BLaER1 (cell line): ENCODE measurements around the gene TUBA4A.
A peak's percentile ranks its signal among the peaks of the same experiment; 100 is the strongest.

Experiments
- H3K27ac ChIP-seq: shearing (Covaris generic); formaldehyde crosslinking; 2 replicates; pipeline ENCODE4 v1.8.1; 2022
- H3K27me3 ChIP-seq: shearing (Covaris generic); formaldehyde crosslinking; 2 replicates; pipeline ENCODE4 v1.8.1; 2022
- H3K36me3 ChIP-seq: shearing (Covaris generic); formaldehyde crosslinking; 2 replicates; pipeline ENCODE4 v1.8.1; 2022
- H3K4me1 ChIP-seq: shearing (Covaris generic); formaldehyde crosslinking; 2 replicates; pipeline ENCODE4 v1.8.1; 2022
- H3K4me2 ChIP-seq: shearing (Covaris generic); formaldehyde crosslinking; 2 replicates; pipeline ENCODE4 v1.8.1; 2022
- H3K4me3 ChIP-seq: shearing (Covaris generic); formaldehyde crosslinking; 2 replicates; pipeline ENCODE4 v1.8.1; 2022
- H3K9ac ChIP-seq: shearing (Covaris generic); formaldehyde crosslinking; 2 replicates; pipeline ENCODE4 v1.8.1; 2022
- H3K9me3 ChIP-seq: shearing (Covaris generic); formaldehyde crosslinking; 2 replicates; pipeline ENCODE4 v1.8.1; 2022
- H4K20me1 ChIP-seq: shearing (Covaris generic); formaldehyde crosslinking; 2 replicates; pipeline ENCODE4 v1.8.1; 2022
- Cebpa-rat ChIP-seq: shearing (Covaris generic); IDR thresholded peaks from 2 replicates; pipeline ENCODE4 v1.8.1; 2022

The TUBA4A gene

DNA sequence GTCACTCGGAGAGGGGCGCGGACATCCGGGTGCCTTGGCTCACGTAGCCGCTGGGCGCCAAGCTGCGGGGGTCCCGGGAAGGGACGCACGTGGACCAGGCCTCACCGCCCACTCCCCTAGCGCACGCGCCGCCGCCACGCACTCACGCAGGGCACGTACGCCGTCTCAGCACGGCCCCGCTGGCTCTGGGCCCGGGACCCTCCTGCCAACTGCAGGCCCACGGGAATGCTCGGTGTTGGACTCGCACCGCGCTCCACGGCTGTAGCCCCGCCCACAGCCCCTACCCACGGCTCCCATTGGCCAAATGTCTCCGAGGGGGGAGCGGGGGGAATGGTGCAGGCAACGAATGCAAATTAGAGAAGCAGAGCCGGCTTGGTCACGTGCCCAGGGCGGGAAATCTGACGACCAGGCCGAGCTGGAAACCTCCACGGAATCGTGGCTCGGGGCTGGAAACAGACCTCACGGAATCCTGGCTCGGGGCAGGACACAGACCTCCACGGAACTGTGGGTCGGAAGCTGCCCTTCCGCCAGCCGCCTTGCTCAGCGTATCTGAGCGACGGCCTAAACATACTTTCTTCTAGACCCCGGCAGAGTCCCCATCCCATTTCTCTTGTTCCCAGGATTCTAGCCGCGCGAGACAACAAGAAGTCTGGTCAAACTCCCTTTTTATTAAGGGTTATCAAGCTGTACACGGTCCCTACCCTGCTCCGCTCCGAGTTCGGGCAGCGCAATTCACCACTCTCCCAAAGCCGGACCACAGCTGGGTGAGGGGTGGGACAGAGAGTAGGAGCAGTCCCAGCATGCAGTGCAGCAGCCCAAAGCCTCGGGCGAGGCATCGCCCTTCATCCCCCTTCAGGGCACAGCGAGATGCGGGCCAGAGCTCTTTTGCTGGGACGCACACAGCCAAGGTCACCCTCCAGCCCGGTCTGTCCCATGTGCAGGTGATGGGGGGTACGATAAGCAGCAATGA, 34.7 kb downstream of the TUBA4A start, which contains the start of gene ABCB6:
TSS of gene ABCB6 (minus strand) at position 227 of the 970 bp plus-strand sequence. CDS start 285 bp downstream, outside the sequence.
- H3K36me3 ChIP-seq, result peaks cover 70% of the 10 kb centered on the region
- peak within 1 kb of the TSS; percentile 74 for H3K4me3 ChIP-seq
- peak within 1 kb of the TSS; percentile 82 for H3K9ac ChIP-seq
- no peak for TF ChIP-seq Cebpa-rat
- H3K9me3 ChIP-seq, result no peaks in the 10 kb centered on the region
- peak within 1 kb of the TSS; percentile 77 for H3K27ac ChIP-seq
- H3K4me1 ChIP-seq, result peaks cover 43% of the 10 kb centered on the region
- peaks cover 33% of the 10 kb centered on the region for H4K20me1 ChIP-seq
- no peaks in the 10 kb centered on the region for H3K27me3 ChIP-seq
- peak within 1 kb of the TSS; percentile 99 for H3K4me2 ChIP-seq

DNA sequence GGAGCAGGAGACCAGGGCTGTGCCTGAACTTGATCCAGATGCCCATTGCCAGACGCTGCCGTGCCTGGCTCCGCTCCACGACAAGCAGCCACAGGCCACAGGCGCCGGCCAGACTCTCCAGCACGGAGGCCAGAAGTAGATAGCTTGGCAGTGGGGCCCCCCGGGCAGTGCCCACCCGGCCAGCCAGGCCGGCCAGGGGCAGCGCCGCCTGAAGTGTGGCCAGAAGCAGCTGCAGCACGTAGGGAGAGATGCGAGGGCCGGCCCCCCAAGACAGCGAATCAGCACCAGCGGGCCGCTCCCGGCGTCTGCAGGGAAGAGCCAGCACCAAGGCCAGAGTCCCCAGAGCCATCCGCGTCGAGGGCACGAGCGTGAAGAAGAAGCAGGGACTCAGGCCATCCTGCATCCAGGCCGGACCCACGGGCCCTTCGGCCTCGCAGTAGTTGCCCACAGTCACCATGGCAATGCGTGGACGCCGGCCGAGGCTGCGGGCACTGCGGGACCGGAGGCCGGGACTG, 35.4 kb downstream of the TUBA4A start:
- Histone ChIP-seq H3K27ac (peak overlapping the region; percentile 77), H3K4me3 (peak overlapping the region; percentile 74), H3K4me2 (peak overlapping the region; percentile 99), H3K9ac (peak overlapping the region; percentile 82), H3K4me1 (peaks cover 43% of the 10 kb centered on the region), H4K20me1 (peaks cover 29% of the 10 kb centered on the region), H3K27me3 (no peaks in the 10 kb centered on the region), H3K9me3 (no peaks in the 10 kb centered on the region), H3K36me3 (peaks cover 70% of the 10 kb centered on the region)
- TF ChIP-seq Cebpa-rat, result no peak

DNA sequence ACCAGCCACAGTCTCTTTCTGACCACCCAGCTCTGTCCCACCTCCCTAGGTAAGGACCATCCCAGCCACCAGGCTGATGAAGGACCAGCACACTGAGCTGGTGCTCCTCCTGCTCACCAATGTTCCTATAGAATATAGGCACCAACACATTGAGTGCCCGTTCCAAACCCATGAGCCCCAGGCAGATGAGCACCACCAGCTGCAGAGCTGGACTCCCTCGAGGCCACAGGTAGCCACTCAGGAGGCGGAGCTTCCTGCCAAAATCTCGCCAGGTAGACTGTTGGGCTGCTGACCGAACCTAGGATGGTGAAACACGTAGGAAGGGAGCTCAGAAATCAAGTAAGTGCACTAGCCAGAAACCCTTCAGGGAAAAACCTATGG, 37.2 kb downstream of the TUBA4A start:
- H3K4me2 ChIP-seq, result peak overlapping the region; percentile 99
- peaks cover 66% of the 10 kb centered on the region for H3K36me3 ChIP-seq
- no peaks in the 10 kb centered on the region for H3K9me3 ChIP-seq
- H4K20me1 ChIP-seq, result peaks cover 18% of the 10 kb centered on the region; the same call in 1 of the 2 replicates
- TF ChIP-seq Cebpa-rat, result no peak
- H3K4me3 ChIP-seq, result no peak overlapping the region
- no peak overlapping the region; the same call in 1 of the 2 replicates for H3K9ac ChIP-seq
- H3K4me1 ChIP-seq, result peaks cover 43% of the 10 kb centered on the region
- no peaks in the 10 kb centered on the region for H3K27me3 ChIP-seq
- H3K27ac ChIP-seq, result no peak overlapping the region

DNA sequence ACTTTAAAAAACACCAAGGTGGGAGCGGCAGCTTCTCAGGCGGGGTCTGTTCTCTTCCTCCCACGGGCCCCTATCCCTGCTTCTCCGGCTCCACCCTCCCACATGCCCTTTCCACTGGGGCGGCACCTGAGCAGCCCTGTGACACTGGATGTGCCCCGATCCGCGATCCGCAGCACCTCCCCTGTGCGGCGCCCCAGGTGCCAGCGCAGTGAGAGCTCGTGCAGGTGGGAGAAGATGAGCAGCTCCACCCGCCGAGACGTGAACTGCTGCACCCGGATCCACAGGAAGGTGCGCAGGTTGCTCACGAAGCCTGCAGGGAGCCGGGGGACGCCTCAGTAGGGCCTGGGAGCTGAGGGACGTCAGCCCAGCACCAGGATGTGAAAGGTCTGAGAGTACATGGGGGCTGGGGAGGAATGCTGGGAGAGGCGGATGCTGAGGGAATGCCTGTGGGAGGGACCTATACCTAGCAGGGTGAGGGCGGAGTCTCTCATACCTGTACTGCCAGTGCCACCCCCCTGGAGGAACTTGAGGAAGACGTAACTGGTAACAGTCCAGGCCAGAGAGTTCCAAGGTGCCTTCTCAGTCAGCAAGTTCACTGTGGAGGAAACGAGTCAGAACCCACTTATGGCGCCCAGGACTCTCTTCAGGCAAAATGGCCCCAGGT, 37.7 kb downstream of the TUBA4A start:
- Histone ChIP-seq H3K4me2 (peak overlapping the region; percentile 99; the same call in 1 of the 2 replicates), H3K36me3 (peaks cover 64% of the 10 kb centered on the region), H3K27me3 (no peaks in the 10 kb centered on the region), H3K9me3 (no peaks in the 10 kb centered on the region), H4K20me1 (peaks cover 18% of the 10 kb centered on the region; the same call in 1 of the 2 replicates), H3K27ac (no peak overlapping the region), H3K4me3 (no peak overlapping the region), H3K4me1 (peaks cover 43% of the 10 kb centered on the region), H3K9ac (peak overlapping the region; percentile 16; the same call in 1 of the 2 replicates)
- TF ChIP-seq Cebpa-rat, result no peak

DNA sequence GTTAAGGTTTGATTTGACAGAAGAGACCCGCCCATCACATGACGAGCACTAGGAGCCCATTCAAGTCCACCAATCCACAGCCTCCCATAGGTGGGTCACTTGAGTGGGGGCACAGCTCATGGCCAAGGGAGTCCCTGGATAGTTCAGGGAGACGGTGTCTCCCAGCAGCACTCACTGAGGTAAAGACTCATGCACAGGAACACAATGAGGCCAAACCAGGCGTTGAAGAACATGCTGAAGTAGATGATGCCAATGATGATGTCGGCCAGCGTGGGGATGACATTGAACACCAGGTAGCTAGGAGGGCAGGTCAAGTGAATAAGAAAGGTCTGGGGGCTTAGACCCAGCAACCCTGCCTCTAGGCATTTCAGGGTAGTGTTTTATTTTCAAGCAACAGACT, 38.9 kb downstream of the TUBA4A start:
- no peaks in the 10 kb centered on the region for H3K27me3 ChIP-seq
- peaks cover 64% of the 10 kb centered on the region for H3K36me3 ChIP-seq
- H4K20me1 ChIP-seq, result peaks cover 12% of the 10 kb centered on the region; the same call in 1 of the 2 replicates
- peaks cover 45% of the 10 kb centered on the region for H3K4me1 ChIP-seq
- H3K4me2 ChIP-seq, result no peak overlapping the region
- H3K4me3 ChIP-seq, result no peak overlapping the region
- H3K9me3 ChIP-seq, result no peaks in the 10 kb centered on the region
- no peak for TF ChIP-seq Cebpa-rat
- no peak overlapping the region for H3K9ac ChIP-seq
- no peak overlapping the region for H3K27ac ChIP-seq

DNA sequence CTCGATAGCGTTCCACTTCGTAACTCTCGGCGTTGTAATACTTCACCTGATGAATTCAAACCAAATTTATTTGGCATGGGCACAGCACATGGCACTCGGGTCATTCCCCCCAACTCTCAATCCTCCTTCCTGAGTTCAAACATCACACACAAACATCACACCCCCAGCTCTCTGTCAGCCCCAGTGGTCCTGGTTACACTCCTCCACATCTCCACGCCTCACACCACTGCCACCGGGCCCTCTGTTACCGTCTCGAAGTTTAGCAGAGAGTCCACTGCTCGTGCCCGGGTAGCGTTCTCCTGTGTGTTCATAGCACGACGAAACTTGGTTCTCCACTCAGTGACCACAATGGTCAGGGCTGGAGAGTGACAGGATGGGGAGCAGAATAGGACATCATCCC, 39.6 kb downstream of the TUBA4A start:
- Histone ChIP-seq H3K9me3 (no peaks in the 10 kb centered on the region), H3K27me3 (no peaks in the 10 kb centered on the region), H3K4me1 (peaks cover 45% of the 10 kb centered on the region), H3K36me3 (peaks cover 65% of the 10 kb centered on the region), H3K9ac (no peak overlapping the region), H4K20me1 (peaks cover 6% of the 10 kb centered on the region; the same call in 1 of the 2 replicates), H3K4me2 (no peak overlapping the region), H3K4me3 (no peak overlapping the region), H3K27ac (no peak overlapping the region)
- no peak for TF ChIP-seq Cebpa-rat

DNA sequence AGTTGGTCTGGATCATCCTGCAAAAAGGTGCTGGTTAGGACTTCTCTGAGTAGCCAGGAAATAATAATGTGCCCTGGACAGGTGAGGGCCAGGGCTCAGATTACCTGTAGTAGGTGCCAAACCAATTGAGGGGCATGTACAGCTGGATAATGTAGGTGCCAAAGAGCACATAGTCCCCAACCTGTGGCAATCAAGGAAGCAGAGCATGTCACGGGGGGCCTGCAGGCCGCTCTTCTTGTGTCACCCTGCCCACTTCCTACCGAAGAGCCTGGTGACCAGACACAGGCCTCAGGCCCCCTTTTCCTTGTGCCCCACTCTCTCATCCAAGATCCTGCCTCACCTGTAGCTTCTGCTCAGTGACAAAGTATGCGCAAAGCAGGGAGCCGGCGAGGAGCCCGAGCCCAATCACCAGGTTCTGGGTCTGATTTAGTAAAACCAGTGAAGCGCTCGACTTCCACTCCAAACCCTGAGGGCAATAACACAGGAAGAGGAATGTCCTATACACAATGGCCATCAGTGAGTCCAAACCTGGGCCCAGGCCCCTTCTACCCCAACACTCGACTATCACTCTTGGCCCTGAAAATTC, 40.1 kb downstream of the TUBA4A start:
- peaks cover 5% of the 10 kb centered on the region; the same call in 1 of the 2 replicates for H4K20me1 ChIP-seq
- H3K9me3 ChIP-seq, result no peaks in the 10 kb centered on the region
- H3K27ac ChIP-seq, result no peak overlapping the region
- no peaks in the 10 kb centered on the region for H3K27me3 ChIP-seq
- H3K36me3 ChIP-seq, result peaks cover 71% of the 10 kb centered on the region
- no peak for TF ChIP-seq Cebpa-rat
- H3K9ac ChIP-seq, result no peak overlapping the region
- H3K4me3 ChIP-seq, result no peak overlapping the region
- peaks cover 47% of the 10 kb centered on the region for H3K4me1 ChIP-seq
- H3K4me2 ChIP-seq, result no peak overlapping the region

DNA sequence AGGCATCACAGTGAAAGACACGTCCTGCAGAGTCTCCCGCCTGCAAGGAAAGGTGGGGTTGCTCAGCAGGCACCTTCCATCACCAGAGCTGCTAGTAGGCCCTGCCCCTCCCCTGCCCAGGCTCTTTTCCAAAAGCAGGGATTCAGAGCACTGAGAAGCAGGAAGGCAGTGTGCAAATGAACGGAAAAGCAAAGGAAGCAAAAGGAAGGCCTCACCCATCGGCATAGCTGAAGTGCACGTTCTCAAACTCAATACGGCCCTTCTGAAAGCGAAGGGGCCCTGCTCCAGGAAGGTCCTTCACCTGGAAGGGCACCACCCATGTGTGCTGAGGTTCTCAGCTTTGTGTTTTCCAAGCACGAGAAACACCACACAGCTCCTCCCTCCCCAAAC, 40.7 kb downstream of the TUBA4A start:
- H3K27me3 ChIP-seq, result no peaks in the 10 kb centered on the region
- no peak overlapping the region for H3K27ac ChIP-seq
- peaks cover 47% of the 10 kb centered on the region for H3K4me1 ChIP-seq
- H3K9ac ChIP-seq, result no peak overlapping the region
- H3K4me3 ChIP-seq, result no peak overlapping the region
- no peaks in the 10 kb centered on the region for H3K9me3 ChIP-seq
- no peak for TF ChIP-seq Cebpa-rat
- H3K36me3 ChIP-seq, result peaks cover 76% of the 10 kb centered on the region
- H3K4me2 ChIP-seq, result no peak overlapping the region
- H4K20me1 ChIP-seq, result peaks cover 2% of the 10 kb centered on the region; the same call in 1 of the 2 replicates

DNA sequence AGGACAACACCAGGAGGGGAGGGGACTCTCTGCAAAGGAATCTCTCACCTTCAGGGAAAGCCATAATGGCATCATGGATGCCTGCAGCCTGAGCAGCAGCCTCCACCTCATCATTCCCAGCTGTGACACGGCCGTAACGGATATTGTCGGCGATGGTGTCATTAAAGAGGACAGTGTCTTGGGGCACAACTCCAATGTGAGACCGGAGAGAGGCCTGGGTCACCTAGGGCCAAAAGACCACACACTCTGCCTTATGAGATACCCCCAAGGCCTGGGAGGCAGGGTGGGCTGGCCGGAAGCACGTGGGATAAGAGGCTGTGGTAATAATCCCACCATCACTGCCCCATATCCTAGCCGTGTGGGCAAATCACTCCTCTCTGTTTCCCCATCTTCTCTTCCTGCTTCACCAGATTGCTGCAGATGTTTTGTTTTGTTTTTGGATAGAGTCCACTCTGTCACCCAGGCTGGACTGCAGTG, 42.8 kb downstream of the TUBA4A start:
- H3K4me1 ChIP-seq, result peaks cover 39% of the 10 kb centered on the region
- H3K9me3 ChIP-seq, result no peaks in the 10 kb centered on the region
- peak overlapping the region; percentile 26; the same call in 1 of the 2 replicates for H3K9ac ChIP-seq

More for the DNA sequence above, 42.8 kb downstream of the TUBA4A start:
- Histone ChIP-seq H3K27ac (no peak overlapping the region), H3K27me3 (no peaks in the 10 kb centered on the region), H3K4me3 (no peak overlapping the region), H3K4me2 (no peak overlapping the region), H3K36me3 (peaks cover 70% of the 10 kb centered on the region), H4K20me1 (no peaks in the 10 kb centered on the region)
- TF ChIP-seq Cebpa-rat, result no peak
